IMR-90 (cell line): ENCODE data around the gene RMI2. TPM values are rescaled to one million over a fixed set of nuclear protein-coding genes. Genes with fewer than 3 reads are reported as not detected.

Experiments used
- ATAC-seq: fragments of 200-7000 bp; cut with Tn5 transposase; 2 replicates; pipeline ENCODE4 v1.9.1; 2020; ENCODE audit warnings: low read depth, mild to moderate bottlenecking, moderate library complexity
- BruUV-seq: library from RNA; stranded (reverse); fragments of 400-500 nt; replicated peaks from 2 replicates; lab custom pipeline; 2021; lab: Mats Ljungman, UMichigan
- CTCF ChIA-PET: fragments of 300-600 bp; formaldehyde crosslinking; extraction: SDS; loops from one replicate; lab custom pipeline; 2021; ENCODE audit warnings: antibody characterized with exemption; lab: Yijun Ruan, JAX
- POLR2A ChIA-PET: fragments of 300-600 bp; sonication (Branson Sonifier 250); formaldehyde crosslinking; loops from one replicate; lab custom pipeline; 2022; ENCODE audit warnings: antibody characterized with exemption; ENCODE audit not compliant: unreplicated experiment; lab: Charles Lee
- DNase-seq: peaks from one replicate; pipeline ENCODE4 v3.0.0; 2013
- H2AFZ ChIP-seq: replicated peaks from 2 replicates; pipeline ENCODE3; 2013; ENCODE audit warnings: low read length, mild to moderate bottlenecking; ENCODE audit not compliant: poor library complexity
- H2AK5ac ChIP-seq: 2 replicates; pipeline ENCODE4 v1.6.1; 2013; ENCODE audit warnings: low read depth, low read length, inconsistent platforms
- H2AK9ac ChIP-seq: replicated peaks from 2 replicates; pipeline ENCODE3; 2013; ENCODE audit warnings: mild to moderate bottlenecking, low read depth, low read length, moderate library complexity; ENCODE audit not compliant: poor library complexity
- H2BK120ac ChIP-seq: 2 replicates; pipeline ENCODE4 v1.6.1; 2013; ENCODE audit warnings: low read depth, low read length, inconsistent platforms
- H2BK15ac ChIP-seq: 3 replicates; pipeline ENCODE4 v1.6.1; 2013; ENCODE audit warnings: low read depth, low read length, inconsistent platforms
- H2BK20ac ChIP-seq: 2 replicates; pipeline ENCODE4 v1.6.1; 2013; ENCODE audit warnings: low read depth, mild to moderate bottlenecking, inconsistent platforms, low read length, moderate library complexity
- H2BK5ac ChIP-seq: 2 replicates; pipeline ENCODE4 v1.6.1; 2013; ENCODE audit warnings: mild to moderate bottlenecking, low read depth, low read length, inconsistent platforms; ENCODE audit not compliant: poor library complexity, severe bottlenecking
- H3K14ac ChIP-seq: replicated peaks from 2 replicates; pipeline ENCODE4 v1.6.1; 2013; ENCODE audit warnings: low read depth, low read length, inconsistent platforms
- H3K18ac ChIP-seq: 2 replicates; pipeline ENCODE4 v1.6.1; 2013; ENCODE audit warnings: low read depth, low read length, control low read depth
- H3K23ac ChIP-seq: 2 replicates; pipeline ENCODE4 v1.6.1; 2013; ENCODE audit warnings: low read depth, low read length, inconsistent platforms
- H3K27ac ChIP-seq: 2 replicates; pipeline ENCODE4 v1.5.1; 2013; ENCODE audit warnings: mild to moderate bottlenecking, control low read depth, low read length; ENCODE audit not compliant: insufficient read depth
- H3K27me3 ChIP-seq: 2 replicates; pipeline ENCODE4 v1.6.1; 2013; ENCODE audit warnings: low read length; ENCODE audit not compliant: control insufficient read depth, insufficient read depth
- H3K36me3 ChIP-seq: 2 replicates; pipeline ENCODE4 v1.6.1; 2013; ENCODE audit warnings: low read length, mixed read lengths; ENCODE audit not compliant: control insufficient read depth, insufficient read depth
- H3K4ac ChIP-seq: 2 replicates; pipeline ENCODE4 v1.6.1; 2013; ENCODE audit warnings: low read depth, low read length, inconsistent platforms
- H3K4me1 ChIP-seq: 2 replicates; pipeline ENCODE4 v1.6.1; 2013; ENCODE audit warnings: low read length, mixed read lengths; ENCODE audit not compliant: control insufficient read depth, insufficient read depth
- H3K4me2 ChIP-seq: 2 replicates; pipeline ENCODE4 v1.6.1; 2013; ENCODE audit warnings: low read depth, mild to moderate bottlenecking, control low read depth, low read length, moderate library complexity
- H3K4me3 ChIP-seq: 2 replicates; pipeline ENCODE4 v1.5.1; 2013; ENCODE audit warnings: low read depth, mild to moderate bottlenecking, control low read depth, low read length, moderate library complexity; ENCODE audit not compliant: insufficient read depth
- H3K56ac ChIP-seq: 2 replicates; pipeline ENCODE4 v1.6.1; 2013; ENCODE audit warnings: low read length, inconsistent platforms; ENCODE audit not compliant: insufficient read depth; ENCODE audit errors: extremely low read depth
- H3K79me1 ChIP-seq, 2 experiments: 2 replicates each; pipeline ENCODE4 v1.6.1; 2013; ENCODE audit warnings: low read length in 2 of 2, inconsistent platforms in 1 of 2, low read depth in 1 of 2
- H3K9ac ChIP-seq: 2 replicates; pipeline ENCODE4 v1.6.1; 2013; ENCODE audit warnings: low read depth, low read length, control low read depth
- H3K9me1 ChIP-seq: 2 replicates; pipeline ENCODE4 v1.6.1; 2013; ENCODE audit warnings: low read length, inconsistent platforms; ENCODE audit not compliant: insufficient read depth
- H3K9me3 ChIP-seq: 2 replicates; pipeline ENCODE4 v1.6.1; 2013; ENCODE audit warnings: low read length; ENCODE audit not compliant: control insufficient read depth, insufficient read depth
- H4K20me1 ChIP-seq: 2 replicates; pipeline ENCODE4 v1.6.1; 2013; ENCODE audit warnings: low read length, inconsistent platforms; ENCODE audit not compliant: insufficient read depth
- H4K5ac ChIP-seq: 2 replicates; pipeline ENCODE4 v1.6.1; 2013; ENCODE audit warnings: mild to moderate bottlenecking, low read depth, low read length, control low read depth
- H4K8ac ChIP-seq, 2 experiments: 2 replicates each; pipeline ENCODE4 v1.6.1; 2013; ENCODE audit warnings: low read depth in 2 of 2, low read length in 2 of 2, control low read depth in 1 of 2, inconsistent platforms in 1 of 2
- H4K91ac ChIP-seq: 2 replicates; pipeline ENCODE4 v1.6.1; 2013; ENCODE audit warnings: low read depth, low read length, inconsistent platforms; ENCODE audit not compliant: insufficient read depth
- BHLHE40 ChIP-seq: fragments of 150-350 bp; IDR thresholded peaks from 2 replicates; pipeline ENCODE4 v1.6.1; 2016; ENCODE audit warnings: mild to moderate bottlenecking, low read depth, low read length
- CEBPB ChIP-seq: IDR thresholded peaks from 2 replicates; pipeline ENCODE4 v1.6.1; 2012; ENCODE audit warnings: low read depth, low read length, improper control_type of control experiment
- CHD1 ChIP-seq: IDR thresholded peaks from 2 replicates; pipeline ENCODE4 v1.6.1; 2012; ENCODE audit warnings: low read depth, low read length, improper control_type of control experiment
- CTCF ChIP-seq: conservative IDR thresholded peaks from 2 replicates; pipeline ENCODE4 v1.5.1; 2012; ENCODE audit warnings: mild to moderate bottlenecking, low read depth, low read length, improper control_type of control experiment
- ELK1 ChIP-seq: fragments of 150-350 bp; IDR thresholded peaks from 2 replicates; pipeline ENCODE4 v1.6.1; 2016; ENCODE audit warnings: low read depth, mild to moderate bottlenecking, low read length, moderate library complexity, borderline replicate concordance
- FOS ChIP-seq: fragments of 150-350 bp; IDR thresholded peaks from 2 replicates; pipeline ENCODE4 v1.6.1; 2016; ENCODE audit warnings: low read depth, low read length
- MAFK ChIP-seq: IDR thresholded peaks from 2 replicates; pipeline ENCODE4 v1.6.1; 2012; ENCODE audit warnings: low read depth, low read length, improper control_type of control experiment
- MAZ ChIP-seq: IDR thresholded peaks from 2 replicates; pipeline ENCODE4 v1.6.1; 2012; ENCODE audit warnings: low read depth, mild to moderate bottlenecking, low read length, improper control_type of control experiment, moderate library complexity, borderline replicate concordance
- MXI1 ChIP-seq: IDR thresholded peaks from 2 replicates; pipeline ENCODE4 v1.6.1; 2012; ENCODE audit warnings: low read depth, mild to moderate bottlenecking, low read length, moderate library complexity, borderline replicate concordance
- NFE2L2 ChIP-seq: fragments of 150-350 bp; IDR thresholded peaks from 2 replicates; pipeline ENCODE4 v1.6.1; 2016; ENCODE audit warnings: low read depth, mild to moderate bottlenecking, low read length
- POLR2A ChIP-seq: IDR thresholded peaks from 2 replicates; pipeline ENCODE4 v1.6.1; 2012; ENCODE audit warnings: mild to moderate bottlenecking, low read depth, low read length
- RAD21 ChIP-seq: IDR thresholded peaks from 2 replicates; pipeline ENCODE4 v1.6.1; 2012; ENCODE audit warnings: low read length, improper control_type of control experiment
- RCOR1 ChIP-seq: IDR thresholded peaks from 2 replicates; pipeline ENCODE4 v1.6.1; 2012; ENCODE audit warnings: mild to moderate bottlenecking, low read length, improper control_type of control experiment; ENCODE audit not compliant: insufficient replicate concordance
- RFX5 ChIP-seq: IDR thresholded peaks from 2 replicates; pipeline ENCODE4 v1.8.0; 2012; ENCODE audit warnings: low read depth, mild to moderate bottlenecking, low read length, moderate library complexity
- SMC3 ChIP-seq: fragments of 150-350 bp; IDR thresholded peaks from 2 replicates; pipeline ENCODE4 v1.6.1; 2016; ENCODE audit warnings: low read depth, mild to moderate bottlenecking, antibody characterized with exemption, low read length, moderate library complexity
- USF2 ChIP-seq: fragments of 150-350 bp; IDR thresholded peaks from 2 replicates; pipeline ENCODE4 v1.6.1; 2017; ENCODE audit warnings: mild to moderate bottlenecking, antibody characterized with exemption, low read length, low read depth
- WGBS, 2 experiments: methylation state at CpG; one replicate each; pipeline versions ENCODE4 v1.1.5 to v1.1.7; 2013; ENCODE audit warnings: missing lambda C conversion rate in 2 of 2; ENCODE audit not compliant: insufficient read length in 1 of 2; ENCODE audit errors: extremely low coverage in 2 of 2; 5-methylcytosine and 5-hydroxymethylcytosine counted together
- dilution Hi-C: fragments of 300-500 bp; cut with HindIII; formaldehyde crosslinking; loops from one replicate; pipeline ENCODE4 v1.14.3; 2018; ENCODE audit warnings: low sequenced_read_pairs; ENCODE audit not compliant: unreplicated experiment
- in situ Hi-C: fragments of 300-500 bp; cut with MboI; formaldehyde crosslinking; loops from 3 replicates; pipeline ENCODE4 v1.14.3; 2019; ENCODE audit warnings: low sequenced_read_pairs, inconsistent platforms, mixed read lengths
- intact Hi-C: fragments of 100-400 bp; cut with micrococcal nuclease; formaldehyde crosslinking; loops from 2 replicates; pipeline ENCODE4 v1.10.0; 2022
- polyA plus RNA-seq, 3 experiments: library from polyadenylated mRNA; depleted of rRNA; stranded (reverse); fragments of >200 nt; gene quantifications; 2 replicates each; pipeline ENCODE4 v1.2.3, GENCODE V29; 2012; ENCODE audit warnings: low replicate concordance in 1 of 3
- total RNA-seq: library from RNA; depleted of rRNA; stranded (reverse); fragments of >200 nt; gene quantifications from 2 replicates; pipeline ENCODE4 v1.2.3, GENCODE V29; 2012

RMI2 gene
- total and polyA plus RNA-seq, 2 of the 4 experiments (the other 2 are of a cell fraction), result 3.2 to 5.6 TPM

GRCh38 chr16:11377154-11377553 lies 31.9 kb downstream of the RMI2 start:
- no CpG with 5 or more reads among the region's 3 CpGs for WGBS, 2 experiments
- no peak for TF ChIP-seq SMC3
- no peak for TF ChIP-seq CTCF
- no peak for TF ChIP-seq MAFK
- TF ChIP-seq FOS, result no peak
- no peak for TF ChIP-seq NFE2L2
- TF ChIP-seq ELK1, result no peak
- TF ChIP-seq MAZ, result no peak
- TF ChIP-seq USF2, result no peak
- no peak for TF ChIP-seq CHD1
- no peak for TF ChIP-seq RAD21
- no peak for TF ChIP-seq CEBPB
- TF ChIP-seq BHLHE40, result no peak
- TF ChIP-seq MXI1, result no peak
- TF ChIP-seq RFX5, result no peak
- no peak for TF ChIP-seq RCOR1
- no peak for TF ChIP-seq POLR2A
- ChIA-PET CTCF (interaction anchor here (1.0 kb wide), 1 partner anchor 10 kb away, joined by 3 read pairs; no protein-coding TSS in a partner anchor), POLR2A (no interaction called here)
- no peak overlapping the region for H4K5ac ChIP-seq
- H3K23ac ChIP-seq, result no peak overlapping the region
- H4K20me1 ChIP-seq, result no peaks in the 10 kb centered on the region
- in situ Hi-C loops, result no loop called here
- no peak overlapping the region for H3K4ac ChIP-seq
- H3K18ac ChIP-seq, result no peak overlapping the region
- peaks cover 3% of the 10 kb centered on the region; the same call in 1 of the 2 replicates for H3K9me1 ChIP-seq
- BruUV-seq, result no TSS peak
- H3K4me3 ChIP-seq, result no peak overlapping the region
- no peak for ATAC-seq
- no peak overlapping the region for H2BK5ac ChIP-seq
- peaks cover 2% of the 10 kb centered on the region; the same call in 1 of the 2 replicates for H3K4me1 ChIP-seq
- no peak overlapping the region for H3K14ac ChIP-seq
- no peak overlapping the region for H3K27ac ChIP-seq
- no peaks in the 10 kb centered on the region for H3K36me3 ChIP-seq
- no peaks in the 10 kb centered on the region for H3K27me3 ChIP-seq
- H2BK20ac ChIP-seq, result no peak overlapping the region
- no peak overlapping the region for H3K4me2 ChIP-seq
- no peak overlapping the region for H4K91ac ChIP-seq
- no peak overlapping the region for H3K9ac ChIP-seq
- H2BK15ac ChIP-seq, result no peak overlapping the region
- H3K56ac ChIP-seq, result no peak overlapping the region
- dilution Hi-C loops, result no loop called here
- no peaks in the 10 kb centered on the region for H3K9me3 ChIP-seq
- no peak overlapping the region for H2AFZ ChIP-seq
- no peak for DNase-seq
- H2BK120ac ChIP-seq, result no peak overlapping the region
- no peak overlapping the region for H2AK5ac ChIP-seq
- no peak overlapping the region for H4K8ac ChIP-seq
- no peaks in the 10 kb centered on the region for H3K79me1 ChIP-seq
- no peak overlapping the region for H2AK9ac ChIP-seq
- intact Hi-C loops, result no loop called here
